NCI-H510A treated with DMSO at 0.1 percent for 48 hours (cell line): ENCODE measurements around the gene GIMAP8.

ENCODE experiments used
- DNase-seq: peaks from one replicate; lab custom pipeline; 2025; lab: John Stamatoyannopoulos, UW

The GIMAP8 gene

DNA sequence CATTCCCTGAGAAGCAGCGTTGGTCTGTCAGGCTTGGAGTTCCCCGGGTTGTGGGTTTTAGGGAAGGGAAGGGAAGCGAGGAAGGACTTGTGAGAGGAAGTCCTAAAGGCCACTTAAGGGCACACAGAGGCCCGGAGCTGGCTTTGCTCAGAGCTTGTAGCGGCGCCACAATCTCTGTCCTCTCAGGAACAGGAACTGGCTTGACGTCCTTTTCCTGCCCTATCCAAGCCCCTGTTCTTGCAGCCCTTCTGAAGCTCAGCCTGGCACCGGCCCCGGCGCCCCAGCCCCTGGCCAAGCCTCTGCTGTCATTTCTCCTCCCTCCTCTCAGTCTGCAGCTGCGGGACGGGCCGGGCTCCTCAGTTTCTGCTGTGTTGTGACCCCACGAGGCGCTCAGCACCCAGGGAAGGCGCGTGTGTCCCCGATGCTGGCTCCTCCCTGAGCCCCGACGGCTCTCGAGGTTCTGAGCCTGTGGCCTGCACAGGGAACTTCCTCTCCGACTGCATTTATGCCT, at the start of gene GIMAP8:
Gene GIMAP8 (plus strand): TSS at position 140 of the 511 bp plus-strand sequence. CDS start 16,069 bp downstream, outside the sequence.
- DNase-seq: no peak

DNA sequence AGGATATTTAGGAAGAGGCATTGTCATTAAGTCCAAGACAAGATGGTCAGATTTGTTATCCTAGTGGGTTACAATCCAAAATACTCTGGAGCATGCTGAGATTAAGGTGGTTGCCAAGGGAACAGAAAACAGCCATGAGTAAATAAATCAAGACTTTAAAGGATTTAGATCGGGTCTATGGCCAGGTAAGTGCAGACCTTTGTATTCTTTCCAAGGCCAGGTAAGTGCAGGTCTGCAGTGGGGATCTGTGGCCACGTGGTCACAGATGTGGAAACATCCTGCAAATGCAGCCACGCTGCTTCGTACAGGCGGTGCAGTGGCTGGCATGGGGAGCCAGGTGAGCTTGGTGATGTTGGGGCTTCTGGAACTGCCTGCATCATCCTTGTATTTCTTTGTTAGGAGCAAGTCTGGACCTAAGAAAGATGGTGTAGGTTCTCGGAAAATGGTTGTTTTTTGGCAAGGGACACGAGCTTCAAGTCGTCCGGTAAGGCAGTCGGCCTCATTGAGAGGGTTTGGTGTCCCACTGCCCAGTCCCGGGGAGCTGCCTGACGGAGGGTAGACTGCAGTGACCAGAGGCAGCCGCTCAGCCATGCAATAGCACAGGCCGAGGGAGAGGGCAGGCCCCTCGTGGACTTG, 49.5 kb upstream of the GIMAP8 start:
- DNase-seq: no peak

DNA sequence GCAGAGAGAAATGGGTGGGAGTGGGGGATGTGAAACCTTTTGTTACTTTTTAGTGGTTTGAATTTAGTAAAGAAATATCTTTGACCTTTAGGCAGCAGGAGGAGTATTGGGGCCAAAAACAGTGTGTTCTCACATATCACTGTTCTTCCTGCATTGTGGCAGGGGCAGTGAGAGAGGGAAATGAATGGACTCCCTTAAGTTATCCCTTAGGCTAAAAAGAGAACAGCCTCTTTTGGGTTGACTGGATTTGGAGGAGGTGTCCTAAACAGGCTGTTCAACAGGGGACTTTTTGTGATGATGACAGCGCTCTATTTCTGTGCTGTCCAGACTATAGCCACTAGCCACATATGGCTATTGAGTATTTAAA, 49.0 kb upstream of the GIMAP8 start:
- no peak for DNase-seq

DNA sequence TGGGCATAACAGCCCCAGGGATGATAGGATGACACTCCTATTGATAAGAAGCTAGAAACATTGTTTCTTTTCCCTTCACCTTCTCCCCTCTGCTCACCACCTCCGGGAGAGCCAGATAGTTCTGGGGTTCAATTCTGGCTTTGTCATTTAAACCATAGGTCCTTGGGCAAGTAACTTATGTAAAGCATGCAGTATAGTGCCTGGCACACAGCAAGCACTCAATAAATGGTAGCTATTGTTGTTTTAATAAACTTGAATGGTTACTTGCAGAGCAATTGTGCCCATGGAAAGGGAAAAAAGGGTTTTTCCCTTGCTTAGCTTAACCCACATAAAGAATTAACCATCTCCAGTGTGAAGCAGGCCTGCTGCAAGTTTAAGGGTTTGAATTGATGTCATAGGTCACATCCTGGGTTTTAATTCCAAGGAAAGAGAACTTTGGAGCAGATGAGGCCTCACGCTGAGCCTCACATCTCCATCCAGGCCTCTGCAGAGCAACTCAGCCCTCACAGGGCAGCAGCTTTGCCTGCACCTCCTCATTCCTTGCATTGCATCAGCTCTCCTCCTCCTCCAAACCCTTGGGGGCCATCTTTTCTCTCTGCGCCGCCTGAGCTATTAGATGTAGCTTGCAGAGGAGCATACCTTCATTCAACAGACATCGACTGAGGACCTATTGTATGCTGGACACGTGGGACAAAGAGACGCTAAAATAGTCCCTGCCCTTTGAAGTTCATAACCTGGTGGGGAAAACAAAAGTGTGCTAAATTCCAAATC, 48.4 kb upstream of the GIMAP8 start:
- DNase-seq: no peak

DNA sequence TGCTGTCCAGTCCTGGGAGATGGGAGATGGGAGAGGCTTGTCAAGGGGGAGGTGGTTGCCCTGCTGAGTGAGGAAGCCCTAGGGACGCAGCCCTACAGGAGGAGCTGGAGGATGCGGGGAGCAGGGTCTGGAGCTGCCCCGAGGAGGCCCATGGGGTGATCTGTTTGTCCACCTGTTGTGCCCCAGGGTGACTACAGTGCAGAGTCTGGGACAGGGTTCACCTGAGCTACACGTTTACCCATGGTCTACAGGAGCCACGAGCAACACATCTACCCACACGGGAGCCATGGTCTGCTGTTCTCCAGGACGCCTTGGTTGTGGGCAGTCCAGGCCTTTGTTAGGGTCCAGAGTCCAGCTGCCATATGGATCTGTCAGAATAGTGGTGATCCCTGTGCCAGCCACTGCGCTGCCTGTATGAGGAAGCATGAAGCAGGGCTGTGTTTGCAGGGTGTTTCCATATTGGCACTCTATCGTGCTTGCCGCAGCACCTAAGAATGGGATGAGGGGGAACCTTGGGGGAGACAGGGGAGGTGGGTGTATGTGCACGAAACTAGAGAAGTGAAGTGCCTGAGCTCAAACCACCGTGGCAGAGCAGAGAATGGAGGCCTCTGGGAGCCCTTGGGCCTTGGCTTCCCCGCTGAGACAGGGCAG, 47.6 kb upstream of the GIMAP8 start:
- no peak for DNase-seq

DNA sequence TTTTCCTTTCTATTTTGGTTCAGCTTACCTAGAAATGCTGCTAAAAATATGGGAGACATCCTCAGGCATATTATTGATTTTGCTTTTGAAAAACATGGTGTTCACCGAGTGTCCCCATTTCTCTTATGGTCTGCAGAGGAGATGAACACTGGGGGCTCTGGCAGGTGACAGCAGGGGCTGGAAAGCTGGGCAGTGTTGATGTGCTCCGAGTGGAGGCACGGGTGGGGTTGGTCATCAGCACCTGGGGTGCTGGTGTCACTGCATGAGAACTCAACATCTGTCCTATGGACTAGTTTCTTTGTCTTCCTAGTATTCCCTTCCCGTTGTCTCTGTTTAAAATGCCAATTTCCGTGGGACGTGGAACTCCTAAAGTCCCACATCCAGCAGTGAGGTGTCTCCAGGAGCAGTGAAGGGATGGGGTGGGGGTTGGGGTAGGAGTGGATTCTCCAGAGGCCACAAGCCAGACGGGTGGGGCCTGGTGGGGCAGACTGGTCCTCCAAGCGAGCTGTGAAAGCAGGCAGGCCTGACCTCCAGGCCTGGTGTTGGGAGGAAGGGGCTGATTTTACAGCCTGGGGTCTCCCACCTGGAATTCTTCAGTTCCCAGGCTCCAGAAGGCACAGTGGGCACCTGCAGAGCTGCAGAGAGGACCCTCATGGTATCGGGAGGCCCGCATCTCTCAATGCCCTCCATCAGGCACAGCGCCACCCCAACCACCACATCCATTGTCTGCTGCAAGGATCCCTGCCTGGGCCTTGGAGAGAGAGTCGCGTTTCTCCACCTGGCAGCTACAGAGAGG, 46.9 kb upstream of the GIMAP8 start:
- DNase-seq: no peak

DNA sequence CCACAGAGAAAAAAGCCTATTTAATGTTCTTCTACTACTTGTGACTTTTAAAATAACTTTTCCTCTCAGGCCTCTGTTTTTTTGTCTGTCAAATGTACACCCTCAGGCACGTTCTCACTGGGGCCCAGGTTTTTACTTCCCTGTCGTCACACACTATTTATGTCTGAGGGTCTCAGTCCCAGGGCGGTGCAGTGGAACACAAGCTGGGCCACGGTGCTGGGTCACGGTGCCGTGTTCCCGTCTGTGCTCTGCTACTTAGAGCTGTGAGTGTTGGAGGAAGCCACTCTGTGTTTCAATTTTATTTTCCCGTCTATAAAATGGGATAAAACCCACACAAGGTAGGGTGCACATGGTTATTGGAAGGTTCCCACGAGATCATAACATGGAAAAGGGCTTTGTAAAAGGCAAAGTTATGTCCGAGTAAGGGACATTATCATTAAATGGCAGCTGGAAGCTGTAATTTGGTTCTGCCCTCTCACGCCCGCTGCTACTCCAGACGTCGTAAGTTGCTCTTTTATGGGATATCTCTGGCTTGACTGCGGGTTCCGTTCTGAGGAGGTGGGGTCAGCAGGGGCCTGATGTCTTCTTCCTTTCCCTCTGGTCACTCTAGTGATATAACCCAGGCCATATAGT, 46.1 kb upstream of the GIMAP8 start:
- peak; percentile 4 for DNase-seq

DNA sequence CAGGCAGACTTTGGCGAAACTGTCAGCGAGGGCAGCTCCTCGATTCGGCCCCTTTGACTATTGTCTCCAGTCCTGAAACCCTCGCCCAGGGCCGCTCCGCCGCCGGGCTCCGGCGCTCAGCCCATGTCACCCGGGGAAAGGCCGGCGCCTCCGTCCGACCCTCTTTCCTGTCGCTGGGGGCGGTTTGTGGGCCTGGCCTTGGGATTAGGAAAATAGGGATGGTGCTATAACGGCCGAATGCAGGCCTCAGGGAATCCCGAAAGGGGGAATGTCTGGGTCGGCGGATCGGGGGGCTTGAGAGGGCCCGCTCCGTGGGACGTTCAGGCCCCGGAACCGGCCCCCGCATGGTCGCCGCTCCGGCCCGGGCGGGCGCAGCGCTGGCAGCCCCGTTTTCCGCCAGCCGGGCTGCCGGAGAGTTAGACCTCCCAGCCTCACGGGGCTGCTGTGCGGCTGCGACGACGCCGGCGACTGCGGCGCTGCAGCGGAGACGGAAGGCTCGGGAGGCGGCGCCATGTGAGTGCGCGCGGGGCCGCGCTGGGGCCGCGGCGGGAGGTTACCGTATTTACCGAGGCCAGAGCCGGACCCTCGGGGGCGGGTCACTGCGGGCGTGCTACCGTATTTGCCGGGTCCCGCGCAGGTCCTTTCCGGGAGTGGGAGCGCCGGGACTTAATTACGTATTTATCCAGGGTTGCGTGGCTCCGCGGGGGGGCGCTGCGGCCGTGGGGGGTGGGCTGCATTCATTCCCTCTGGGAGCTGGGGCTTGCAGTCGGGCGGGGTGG, 45.4 kb upstream of the GIMAP8 start:
- peak; percentile 40 for DNase-seq

DNA sequence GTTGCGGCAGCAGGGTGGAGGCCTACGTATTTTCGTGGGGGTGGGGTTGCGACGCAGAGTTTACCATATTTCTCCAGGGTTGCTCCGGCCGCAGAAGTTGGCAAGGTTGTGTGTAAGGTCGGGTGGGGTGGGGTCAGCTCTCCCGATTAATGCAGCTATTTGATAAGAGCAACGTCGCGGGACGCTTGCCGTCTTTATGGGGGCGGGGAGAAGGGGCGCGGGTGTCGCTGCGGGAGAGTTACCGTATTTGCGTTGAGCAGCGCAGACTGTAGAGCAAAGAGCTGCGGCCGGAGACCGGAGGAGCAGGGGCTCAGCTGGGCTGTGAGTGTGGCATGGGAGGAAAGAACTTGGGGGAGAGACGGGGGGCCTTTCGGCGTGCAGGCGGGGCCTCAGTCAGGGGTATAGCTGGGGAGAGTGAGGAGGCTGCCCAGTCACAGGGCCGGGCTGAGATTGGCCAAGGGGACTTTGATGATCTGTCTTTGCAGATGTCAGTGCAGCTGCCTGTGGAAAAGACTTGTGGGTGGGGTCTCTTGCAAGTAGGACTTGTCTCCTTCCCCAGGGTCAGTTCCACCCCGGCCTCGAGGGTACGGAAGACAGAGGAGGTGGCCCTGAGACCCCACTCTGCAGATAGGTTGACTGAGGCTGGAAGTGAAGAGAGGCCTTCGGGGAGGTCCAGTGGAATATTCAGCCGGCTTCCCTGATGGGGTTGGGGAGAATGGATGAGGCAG, 44.7 kb upstream of the GIMAP8 start:
- DNase-seq: peak; percentile 2

DNA sequence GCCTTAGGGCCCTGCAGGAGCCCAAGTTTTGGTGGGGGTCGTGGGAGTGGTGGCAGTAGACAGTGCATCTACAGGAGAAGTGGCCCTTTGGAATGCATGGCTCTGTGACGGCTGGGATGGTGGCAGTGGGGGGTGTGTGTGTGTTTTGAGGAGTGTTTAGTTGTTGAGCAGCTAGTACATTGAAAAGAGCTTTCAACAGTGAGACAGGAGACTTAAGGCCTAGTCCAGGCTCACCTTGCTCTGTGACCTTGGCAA, 44.2 kb upstream of the GIMAP8 start:
- no peak for DNase-seq

DNA sequence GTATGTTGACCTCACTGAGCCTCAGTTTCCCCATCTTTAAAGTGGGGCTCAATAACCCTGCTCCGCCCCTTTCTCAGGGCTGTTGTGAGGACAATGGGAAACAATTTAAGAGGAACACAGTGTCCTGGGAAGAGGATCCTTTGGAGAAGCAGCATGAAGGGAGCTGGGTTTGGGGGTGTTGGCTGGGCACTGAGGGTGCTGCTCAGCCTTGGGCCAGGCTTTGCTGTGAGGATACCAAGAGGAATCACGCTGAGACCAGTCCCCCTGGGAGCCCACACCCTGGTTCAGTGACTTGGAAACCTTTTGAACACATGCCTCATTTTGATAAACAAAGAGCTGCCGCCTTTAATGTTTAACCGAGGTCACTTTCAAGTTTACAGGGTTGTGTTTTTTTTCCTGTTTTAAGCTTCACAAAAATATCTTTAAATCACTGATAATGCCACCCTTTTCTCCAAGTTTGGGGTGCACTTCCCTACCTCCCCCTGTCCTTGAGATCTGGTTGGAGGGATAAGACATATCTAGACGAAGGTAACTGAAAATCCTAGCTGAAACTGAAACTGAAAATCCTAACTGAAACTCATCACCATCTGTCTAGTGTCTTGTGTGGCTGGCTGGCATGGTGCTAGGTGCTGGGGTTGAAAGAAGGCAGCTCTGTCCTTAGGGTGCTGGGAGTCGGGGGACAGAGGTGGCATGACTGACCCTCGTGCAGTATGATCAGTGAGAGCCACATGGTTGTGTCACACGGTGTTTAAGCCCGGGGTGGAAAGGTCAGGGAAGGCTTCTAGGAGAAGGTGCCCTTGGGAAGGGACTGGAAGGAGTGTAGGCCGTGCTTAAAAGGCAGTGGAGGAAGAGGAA, 43.6 kb upstream of the GIMAP8 start:
- no peak for DNase-seq

DNA sequence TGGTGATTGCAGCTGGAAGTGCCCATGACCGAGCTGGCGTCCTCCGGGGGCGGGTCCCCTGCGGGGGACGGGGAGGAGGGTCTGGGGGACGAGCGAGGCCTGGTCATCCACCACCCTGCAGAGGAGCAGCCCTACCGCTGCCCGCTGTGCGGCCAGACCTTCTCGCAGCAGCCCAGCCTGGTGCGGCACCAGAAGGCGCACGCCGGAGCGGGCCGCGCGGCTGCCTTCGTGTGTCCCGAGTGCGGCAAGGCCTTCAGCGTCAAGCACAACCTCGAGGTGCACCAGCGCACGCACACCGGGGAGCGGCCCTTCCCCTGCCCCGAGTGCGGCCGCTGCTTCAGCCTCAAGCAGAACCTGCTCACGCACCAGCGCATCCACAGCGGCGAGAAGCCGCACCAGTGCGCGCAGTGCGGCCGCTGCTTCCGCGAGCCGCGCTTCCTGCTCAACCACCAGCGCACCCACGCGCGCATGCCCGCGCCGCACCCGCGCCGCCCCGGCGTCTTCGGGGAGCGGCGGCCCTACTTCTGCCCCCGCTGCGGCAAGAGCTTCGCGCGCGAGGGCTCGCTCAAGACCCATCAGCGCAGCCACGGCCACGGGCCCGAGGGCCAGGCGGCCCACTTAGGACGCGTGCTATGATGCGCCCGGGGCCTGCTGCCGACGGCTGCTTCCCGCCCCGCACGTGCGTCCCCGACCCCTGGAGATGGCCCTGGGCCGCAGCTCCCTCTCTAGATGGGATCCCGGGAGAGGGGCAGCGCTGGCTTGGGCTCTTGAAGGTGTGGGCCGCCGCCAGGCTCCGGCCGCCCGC, 42.6 kb upstream of the GIMAP8 start:
- no peak for DNase-seq

DNA sequence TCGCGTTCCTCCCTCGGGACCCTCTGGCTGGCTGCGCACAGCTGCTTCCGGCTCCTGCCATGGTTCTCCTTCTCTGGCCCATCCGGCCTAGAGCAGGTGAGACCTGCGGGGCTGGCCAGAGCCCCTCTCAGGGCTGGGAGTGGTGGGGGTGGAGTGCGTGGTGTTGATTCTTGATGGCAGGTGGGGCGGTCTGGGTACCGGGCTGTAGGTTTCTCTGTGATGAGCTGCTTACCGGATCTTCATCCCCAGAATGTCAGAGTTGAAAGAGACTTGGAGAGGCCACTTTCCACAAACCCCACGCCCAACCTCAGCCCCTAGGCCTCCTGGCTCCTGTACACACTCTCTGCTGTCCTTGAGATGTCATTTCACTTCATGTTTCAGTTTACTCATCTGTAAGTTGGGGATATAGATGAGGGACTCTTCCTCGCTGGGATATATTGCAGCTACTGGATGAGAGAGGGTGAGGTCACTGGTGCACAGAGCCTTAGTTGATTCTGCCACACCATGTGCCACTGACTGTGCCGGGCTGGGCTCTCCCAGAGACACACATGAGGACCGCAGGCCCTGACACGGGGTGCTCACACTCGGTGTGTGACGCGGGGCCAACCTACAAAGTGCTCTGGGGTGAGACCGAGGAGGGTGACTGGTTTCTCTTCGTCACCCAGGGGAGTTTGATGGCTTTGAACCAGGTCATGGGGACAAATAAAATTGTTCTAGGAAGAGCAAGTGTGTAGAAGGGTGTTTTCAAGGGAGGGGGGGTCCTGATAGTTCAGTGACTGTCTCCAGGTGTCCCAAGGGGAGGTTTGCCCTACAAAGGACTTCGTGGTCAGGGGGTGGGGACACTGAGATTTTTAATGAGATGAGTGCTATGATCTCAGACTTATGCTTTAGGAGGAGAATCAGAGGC, 41.8 kb upstream of the GIMAP8 start:
- DNase-seq: no peak

DNA sequence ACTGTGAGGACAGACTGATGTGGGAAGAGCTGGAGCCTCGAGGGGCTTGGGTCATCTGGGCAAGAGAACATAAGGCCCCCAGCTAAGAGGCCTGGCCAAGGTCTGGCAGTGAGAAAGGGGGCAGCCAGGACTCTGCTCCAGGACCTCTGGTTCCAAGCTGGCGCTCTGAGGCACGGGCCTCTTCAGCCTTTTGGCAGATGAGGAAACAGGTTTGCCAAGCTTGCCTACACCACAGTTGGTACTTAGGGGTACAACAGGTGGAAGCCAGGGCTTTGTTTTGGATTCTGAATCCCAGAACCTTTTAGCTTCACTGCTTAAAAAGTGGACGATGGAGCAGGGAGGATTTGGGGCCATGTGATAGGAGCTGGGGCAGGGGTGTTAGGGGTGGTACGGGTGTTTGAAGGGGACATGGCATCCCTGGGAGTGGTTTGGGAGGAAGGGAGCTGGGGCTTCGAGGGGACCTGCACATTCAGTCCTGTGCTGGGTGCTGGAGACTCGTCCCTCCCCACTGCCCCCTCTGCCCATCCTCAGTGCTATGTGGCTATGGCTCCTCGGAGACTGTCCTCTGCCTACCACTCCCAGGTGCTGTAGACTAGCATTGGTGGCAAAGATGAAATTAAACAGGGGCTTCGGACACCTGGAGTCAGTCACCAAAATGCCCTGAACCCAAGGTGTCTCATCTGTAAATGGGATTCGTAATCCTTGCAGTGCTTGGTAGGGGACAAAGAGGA, 41.0 kb upstream of the GIMAP8 start:
- no peak for DNase-seq

DNA sequence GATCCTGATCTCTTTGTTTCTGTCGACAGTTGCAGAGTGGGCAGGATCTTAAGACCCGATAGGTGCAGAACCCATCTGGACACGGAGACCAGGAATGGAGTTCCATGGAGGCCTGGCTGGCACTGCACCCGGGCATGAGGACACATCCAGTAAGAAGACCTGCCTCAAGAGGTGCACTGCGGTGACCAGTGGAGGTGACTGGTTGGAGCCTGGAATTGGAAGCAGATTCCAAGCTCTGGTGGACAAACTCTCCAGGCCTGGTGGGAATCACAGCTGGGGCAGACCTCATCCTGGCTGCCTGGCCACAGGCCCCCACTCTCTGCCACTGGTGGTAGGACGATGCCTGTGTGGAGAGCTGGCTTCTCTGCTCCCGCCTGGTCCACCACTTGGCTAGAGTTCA, 40.3 kb upstream of the GIMAP8 start:
- no peak for DNase-seq

DNA sequence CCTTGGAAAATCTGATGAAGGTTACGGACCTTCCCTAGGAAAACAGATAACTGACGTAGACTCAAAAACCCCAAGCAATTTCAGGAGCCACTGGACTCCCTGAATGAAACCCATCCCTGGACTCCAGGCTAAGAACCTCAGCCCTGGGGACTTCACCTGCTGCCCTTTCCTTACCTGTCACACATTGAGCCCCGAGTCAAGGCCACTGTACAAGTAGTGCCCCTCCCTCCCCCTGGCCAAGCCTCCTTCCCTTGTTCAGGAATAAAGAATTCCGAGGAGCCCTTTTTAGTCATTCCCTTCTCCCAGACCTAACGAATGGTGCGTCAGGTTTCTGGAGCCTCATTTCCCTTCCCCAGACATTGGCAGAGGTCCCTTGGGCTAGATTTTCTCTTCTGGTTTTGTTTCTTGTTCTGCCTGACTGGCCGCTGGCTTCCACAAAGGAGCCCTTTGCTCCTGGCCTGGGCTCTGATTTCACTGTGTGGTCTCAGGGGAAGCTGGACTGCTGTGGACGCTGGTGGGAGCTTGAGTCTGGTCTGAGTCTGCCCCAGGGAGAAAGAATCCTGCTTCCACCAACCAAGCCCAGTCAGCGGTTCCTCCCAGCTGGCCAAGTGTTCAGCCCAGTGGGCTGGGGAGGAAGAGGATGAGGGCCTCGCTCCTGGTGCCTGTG, 39.6 kb upstream of the GIMAP8 start:
- DNase-seq: no peak
